Thymus (tissue), 14 donors: ENCODE results near the gene STK24. TPM values are rescaled to one million over a fixed set of nuclear protein-coding genes. Genes with fewer than 3 reads are reported as not detected.
"Not testable (repeated sequence)": the region's sequence is repeated elsewhere in the genome, so short reads cannot be mapped to it uniquely, and the experiment has no call there.

Source experiments
- DNase-seq, 9 donors: peaks; one replicate each; pipeline ENCODE4 v3.0.0-alpha.2; 2013; ENCODE audit warnings: low spot score in 9 of 9, low read depth in 6 of 9, missing footprints in 1 of 9
- H3K27ac ChIP-seq, 2 donors: one replicate each; pipeline ENCODE4 v1.5.1; 2013; ENCODE audit warnings: control low read depth in 1 of 2, low read depth in 1 of 2, low read length in 1 of 2, mild to moderate bottlenecking in 1 of 2, moderate library complexity in 1 of 2
- H3K27me3 ChIP-seq, 2 donors: one replicate each; pipeline ENCODE4 v1.5.1; 2013; ENCODE audit warnings: low read length in 1 of 2; ENCODE audit not compliant: control insufficient read depth in 2 of 2, insufficient read depth in 1 of 2
- H3K36me3 ChIP-seq, 2 donors: one replicate each; pipeline ENCODE4 v1.5.1; 2013; ENCODE audit warnings: low read length in 1 of 2, mild to moderate bottlenecking in 1 of 2, moderate library complexity in 1 of 2; ENCODE audit not compliant: control insufficient read depth in 2 of 2, insufficient read depth in 2 of 2
- H3K4me1 ChIP-seq, 2 donors: one replicate each; pipeline ENCODE4 v1.5.1; 2013; ENCODE audit warnings: low read length in 2 of 2; ENCODE audit not compliant: control insufficient read depth in 2 of 2, insufficient read depth in 2 of 2
- H3K4me3 ChIP-seq, 2 donors: one replicate each; pipeline ENCODE4 v1.5.1; 2013; ENCODE audit warnings: low read length in 2 of 2, control low read depth in 1 of 2, mild to moderate bottlenecking in 1 of 2
- H3K9me3 ChIP-seq, 2 donors: one replicate each; pipeline ENCODE4 v1.5.1; 2013; ENCODE audit warnings: low read length in 1 of 2, mild to moderate bottlenecking in 1 of 2; ENCODE audit not compliant: control insufficient read depth in 2 of 2, insufficient read depth in 1 of 2
- WGBS: extraction: QIAGEN DNeasy Blood & Tissue Kit; methylation state at CpG from one replicate; pipeline ENCODE4 v1.1.7; 2013; 5-methylcytosine and 5-hydroxymethylcytosine counted together
- long read RNA-seq, 10 donors: transcript quantifications; one replicate each; lab custom pipeline, GENCODE V29; 2026
- polyA plus RNA-seq: library from polyadenylated mRNA; stranded (reverse); fragments of 200-250 nt; gene quantifications from one replicate; pipeline ENCODE4 v1.2.3, GENCODE V29; 2013
- total RNA-seq: library from RNA; stranded (reverse); fragments of 120-200 nt; gene quantifications from one replicate; pipeline ENCODE4 v1.2.4, GENCODE V29; 2013
- donor health status: healthy.

Gene STK24
- total RNA-seq = 52.7 TPM
- 62.4 TPM for polyA plus RNA-seq
- long read RNA-seq, donor 1, full-length matches to known transcripts = 5 of 5 reads
- long read RNA-seq, donor 1, partial matches to known transcripts = 0 of 5 reads
- long read RNA-seq, donor 1, other reads (novel, unspliced or antisense) = 0 of 5 reads
- long read RNA-seq, donor 2 = 0 reads
- long read RNA-seq, donor 3, full-length matches to known transcripts = 20 of 53 reads
- long read RNA-seq, donor 3, partial matches to known transcripts = 33 of 53 reads
- long read RNA-seq, donor 3, other reads (novel, unspliced or antisense) = 0 of 53 reads
- long read RNA-seq, donor 4, full-length matches to known transcripts = 9 of 9 reads
- long read RNA-seq, donor 4, partial matches to known transcripts = 0 of 9 reads
- long read RNA-seq, donor 4, other reads (novel, unspliced or antisense) = 0 of 9 reads
- long read RNA-seq, donor 5, full-length matches to known transcripts = 31 of 31 reads
- long read RNA-seq, donor 5, partial matches to known transcripts = 0 of 31 reads
- long read RNA-seq, donor 5, other reads (novel, unspliced or antisense) = 0 of 31 reads
- long read RNA-seq, donor 6, full-length matches to known transcripts = 19 of 19 reads
- long read RNA-seq, donor 6, partial matches to known transcripts = 0 of 19 reads
- long read RNA-seq, donor 6, other reads (novel, unspliced or antisense) = 0 of 19 reads
- long read RNA-seq, donor 7, full-length matches to known transcripts = 19 of 55 reads
- long read RNA-seq, donor 7, partial matches to known transcripts = 36 of 55 reads
- long read RNA-seq, donor 7, other reads (novel, unspliced or antisense) = 0 of 55 reads
- long read RNA-seq, donor 8, full-length matches to known transcripts = 12 of 12 reads
- long read RNA-seq, donor 8, partial matches to known transcripts = 0 of 12 reads
- long read RNA-seq, donor 8, other reads (novel, unspliced or antisense) = 0 of 12 reads
- long read RNA-seq, donor 9, full-length matches to known transcripts = 20 of 37 reads
- long read RNA-seq, donor 9, partial matches to known transcripts = 17 of 37 reads
- long read RNA-seq, donor 9, other reads (novel, unspliced or antisense) = 0 of 37 reads
- long read RNA-seq, donor 10, full-length matches to known transcripts = 14 of 25 reads
- long read RNA-seq, donor 10, partial matches to known transcripts = 11 of 25 reads
- long read RNA-seq, donor 10, other reads (novel, unspliced or antisense) = 0 of 25 reads

DNA sequence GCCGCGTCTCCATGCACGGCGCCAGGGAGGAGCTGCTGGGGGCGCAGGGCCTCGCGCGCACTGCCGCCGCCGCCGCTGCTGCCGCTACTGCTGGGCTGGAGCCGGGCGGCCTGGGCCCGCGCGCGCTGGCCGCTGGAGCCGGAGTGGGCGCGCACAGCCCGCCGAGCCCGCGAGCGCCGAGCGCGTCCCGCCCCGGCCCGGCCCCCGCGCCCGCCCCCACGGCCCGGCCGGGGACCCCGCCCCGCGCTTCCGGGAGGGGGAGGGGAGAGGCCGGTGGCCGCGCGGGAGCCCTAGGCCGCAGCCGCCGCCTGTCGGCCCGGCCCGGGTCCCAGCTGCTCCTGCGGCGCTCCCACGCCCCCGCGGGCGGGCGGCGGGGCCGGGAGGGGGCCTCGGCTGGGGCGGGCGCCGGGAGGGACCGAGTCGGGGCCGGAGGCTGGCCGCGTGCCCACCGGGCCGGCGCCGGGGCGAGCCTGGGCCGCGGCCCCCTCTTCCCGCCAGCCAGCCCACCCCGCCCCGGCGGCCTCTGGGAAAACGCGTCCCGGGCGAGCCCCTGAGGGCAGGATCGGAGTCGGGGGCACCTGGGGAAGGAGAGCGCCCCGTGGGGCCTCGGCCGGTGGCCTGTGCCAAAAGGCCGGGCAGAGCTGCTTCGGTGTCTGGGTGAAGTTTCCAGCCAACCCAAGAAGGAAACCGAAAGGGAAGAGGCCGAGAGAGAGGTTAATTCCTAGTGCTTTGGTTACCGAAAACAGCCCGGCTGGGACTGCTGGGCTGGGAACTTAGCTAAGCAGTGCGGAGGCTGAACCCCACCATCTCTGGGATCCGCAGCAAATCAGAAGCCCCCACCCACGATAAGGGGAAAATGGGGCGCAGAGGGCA, at the start of gene STK24:
STK24 (minus strand) TSS at position 145 of the 873 bp plus-strand sequence. CDS start 321 bp downstream, outside the sequence.
- Histone ChIP-seq H3K4me3 (peak within 1 kb of the TSS; percentile 81 to 97), H3K4me1 (peaks cover 15 to 31% of the 10 kb centered on the region in 2 donors), H3K27me3 (no peaks in the 10 kb centered on the region)

DNA sequence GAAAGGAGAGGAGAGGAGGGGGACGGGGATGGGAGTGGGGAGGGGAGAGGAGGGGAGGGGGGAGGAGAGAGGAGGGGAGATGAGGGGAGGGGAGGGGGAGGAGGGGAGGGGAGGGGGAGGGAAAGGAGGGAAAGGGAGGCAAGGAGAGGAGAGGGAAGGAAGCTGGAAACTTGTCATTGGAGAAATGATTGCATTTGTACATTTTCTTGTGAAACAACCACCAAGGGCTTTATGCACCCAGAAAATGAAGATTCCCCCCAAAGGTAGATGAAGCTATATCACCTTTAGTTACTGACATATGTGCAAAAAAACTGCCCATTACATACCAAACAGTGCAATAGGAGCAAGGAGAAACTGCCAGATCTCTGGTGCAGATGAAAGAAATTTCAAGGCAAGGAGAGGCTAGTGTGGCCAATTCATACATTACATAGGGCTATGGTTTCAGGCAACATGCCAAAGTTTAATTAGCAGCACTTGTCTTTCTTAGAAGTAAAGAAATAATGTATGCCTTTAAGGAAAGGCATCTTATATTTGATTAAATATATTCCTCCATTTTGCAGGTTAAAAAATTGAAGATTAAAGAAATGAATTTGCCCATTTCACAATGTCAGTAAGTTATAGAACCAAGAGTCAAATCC, 49.5 kb upstream of the STK24 start:
- no peaks in the 10 kb centered on the region for H3K9me3 ChIP-seq
- no peaks in the 10 kb centered on the region for H3K36me3 ChIP-seq
- no peaks in the 10 kb centered on the region for H3K27me3 ChIP-seq
- H3K27ac ChIP-seq = no peak overlapping the region
- H3K4me3 ChIP-seq = no peak overlapping the region
- H3K4me1 ChIP-seq = no peaks in the 10 kb centered on the region
- WGBS = no CpG with 5 or more reads among the region's 1 CpG
- DNase-seq = no peak

More for the DNA sequence above, at the start of gene STK24:
- DNase-seq = peak in 3 of 9 donors; percentile 52 to 66 (median 52)
- peaks cover 0 to 1% of the 10 kb centered on the region in 2 donors for H3K9me3 ChIP-seq
- 1% methylated on average over 103 of the region's 103 CpGs for WGBS
- H3K27ac ChIP-seq = peak within 1 kb of the TSS; percentile 83 to 93
- H3K36me3 ChIP-seq = no peaks in the 10 kb centered on the region

DNA sequence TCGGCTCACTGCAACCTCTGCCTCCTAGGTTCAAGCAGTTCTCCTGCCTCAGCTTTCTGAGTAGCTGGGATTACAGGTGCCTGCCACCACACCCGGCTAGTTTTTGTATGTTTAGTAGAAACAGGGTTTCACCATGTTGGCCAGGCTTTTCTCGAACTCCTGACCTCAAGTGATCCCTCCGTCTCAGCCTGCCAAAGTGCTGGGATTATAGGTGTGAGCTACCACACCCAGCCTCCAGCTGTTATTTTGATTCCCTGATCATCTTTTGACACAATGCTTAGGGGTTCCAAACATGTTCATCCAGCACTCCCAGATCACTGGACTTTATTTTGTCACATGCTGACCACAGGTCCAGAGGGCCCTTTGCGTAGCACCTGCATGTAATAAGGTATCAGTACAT, 47.7 kb upstream of the STK24 start:
- H3K9me3 ChIP-seq, H3K4me3 ChIP-seq, H3K27ac ChIP-seq, H3K4me1 ChIP-seq, DNase-seq, H3K36me3 ChIP-seq, H3K27me3 ChIP-seq: not testable (repeated sequence)
- 96% methylated on average over 5 of the region's 5 CpGs for WGBS

- Histone ChIP-seq H3K9me3 (no peaks in the 10 kb centered on the region), H3K36me3 (no peaks in the 10 kb centered on the region), H3K4me3 (no peak overlapping the region), H3K27me3 (no peaks in the 10 kb centered on the region), H3K27ac (no peak overlapping the region), H3K4me1 (no peaks in the 10 kb centered on the region)
- WGBS = 93% methylated on average over 6 of the region's 6 CpGs
- no peak for DNase-seq
Observed at GRCh38 chr13:98622931-98623331, 46.0 kb upstream of the STK24 start.

GRCh38 chr13:98619556-98619955, 42.6 kb upstream of the STK24 start:
- H3K4me3 ChIP-seq = no peak overlapping the region
- 96% methylated on average over 3 of the region's 3 CpGs for WGBS
- no peaks in the 10 kb centered on the region for H3K9me3 ChIP-seq
- H3K27me3 ChIP-seq = no peaks in the 10 kb centered on the region
- no peak for DNase-seq
- no peaks in the 10 kb centered on the region for H3K36me3 ChIP-seq
- H3K4me1 ChIP-seq = no peaks in the 10 kb centered on the region
- no peak overlapping the region for H3K27ac ChIP-seq

GRCh38 chr13:98615595-98615994, 38.7 kb upstream of the STK24 start:
- H3K27ac ChIP-seq, H3K9me3 ChIP-seq, H3K4me1 ChIP-seq, H3K4me3 ChIP-seq, H3K36me3 ChIP-seq, H3K27me3 ChIP-seq, DNase-seq: not testable (repeated sequence)
- WGBS = 97% methylated on average over 2 of the region's 2 CpGs

DNA sequence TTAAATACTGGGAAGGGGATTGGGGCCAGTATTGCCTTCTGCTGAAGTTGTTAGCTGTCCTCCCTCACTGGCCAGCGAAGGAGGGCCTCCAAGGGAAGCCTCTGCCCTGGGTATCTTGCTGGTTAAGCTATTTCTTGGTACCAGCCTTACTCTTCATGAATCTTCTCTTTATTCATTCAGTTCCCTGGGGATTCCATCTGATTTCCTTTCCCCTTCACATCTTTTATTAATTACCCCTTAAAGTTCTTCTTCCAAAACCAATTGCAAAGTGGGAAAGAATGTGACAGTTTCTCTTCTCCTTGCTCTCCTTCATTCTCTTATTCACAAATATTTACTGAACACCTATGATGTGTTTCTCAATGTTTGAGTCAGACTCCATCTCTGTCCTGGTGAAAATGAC, 36.7 kb upstream of the STK24 start:
- no peaks in the 10 kb centered on the region for H3K9me3 ChIP-seq
- H3K36me3 ChIP-seq = no peaks in the 10 kb centered on the region
- H3K27me3 ChIP-seq = no peaks in the 10 kb centered on the region
- WGBS = 98% methylated on average over 1 of the region's 1 CpG
- no peak for DNase-seq
- no peak overlapping the region for H3K4me3 ChIP-seq
- no peak overlapping the region for H3K27ac ChIP-seq
- no peaks in the 10 kb centered on the region for H3K4me1 ChIP-seq

DNA sequence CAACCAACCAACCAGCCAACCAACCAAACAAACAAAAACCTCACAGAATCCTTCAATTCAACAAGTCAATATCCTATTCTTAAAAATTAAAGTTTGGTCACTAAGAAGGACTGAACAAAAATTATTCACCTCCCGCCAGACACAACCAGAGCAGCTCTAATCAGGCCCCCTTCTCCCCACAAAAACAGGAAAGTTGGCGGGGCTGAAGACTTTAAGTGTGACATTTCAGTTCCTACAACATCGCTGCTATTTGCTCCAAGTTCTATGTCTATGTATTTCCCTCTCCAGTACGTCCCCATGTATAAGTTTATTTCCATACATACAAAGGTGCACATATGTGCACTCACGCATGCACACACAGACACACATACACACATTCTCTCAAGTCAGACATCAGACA, 32.8 kb upstream of the STK24 start:
- WGBS = 60% methylated on average over 5 of the region's 5 CpGs
- no peak for DNase-seq

More for the DNA sequence above, 32.8 kb upstream of the STK24 start:
- H3K36me3 ChIP-seq = no peaks in the 10 kb centered on the region
- no peak overlapping the region for H3K27ac ChIP-seq
- no peaks in the 10 kb centered on the region for H3K27me3 ChIP-seq
- no peaks in the 10 kb centered on the region for H3K4me1 ChIP-seq
- H3K9me3 ChIP-seq = no peaks in the 10 kb centered on the region
- no peak overlapping the region for H3K4me3 ChIP-seq
